K562 (cell line): ENCODE data around the gene SUMF2. TPM values are rescaled to one million over a fixed set of nuclear protein-coding genes. Genes with fewer than 3 reads are reported as not detected.

ENCODE experiments used
- BRD9 ChIP-seq: fragments of 450-650 bp; IDR thresholded peaks from 2 replicates; pipeline ENCODE4 v1.6.1; 2018; ENCODE audit warnings: low read depth; ENCODE audit not compliant: partially characterized antibody
- CBX8 ChIP-seq: fragments of 200-600 bp; sonication (generic); IDR thresholded peaks from 2 replicates; pipeline ENCODE4 v1.6.1; 2012; ENCODE audit warnings: borderline replicate concordance, mixed run types, low read depth, mild to moderate bottlenecking, moderate library complexity, mixed read lengths, low read length, control low read depth, inconsistent platforms; ENCODE audit not compliant: poor library complexity, severe bottlenecking; ENCODE audit errors: extremely low read depth
- EGR1 ChIP-seq: fragments of 450-650 bp; conservative IDR thresholded peaks from 2 replicates; pipeline ENCODE4 v1.6.1; 2017; ENCODE audit warnings: mild to moderate bottlenecking
- ELF1 ChIP-seq: fragments of 200-800 bp; sonication (Bioruptor generic); IDR thresholded peaks from 2 replicates; pipeline ENCODE4 v1.6.1; 2016; ENCODE audit warnings: missing genetic modification characterization, missing compliant biosample characterization
- EP300 ChIP-seq: IDR thresholded peaks from 2 replicates; pipeline ENCODE4 v1.6.1; 2012; ENCODE audit warnings: low read length, improper control_type of control experiment
- HDAC6 ChIP-seq: IDR thresholded peaks from 2 replicates; pipeline ENCODE4 v1.6.1; 2012; ENCODE audit warnings: low read depth, mild to moderate bottlenecking, control low read depth, inconsistent platforms, low read length, moderate library complexity
- HLTF ChIP-seq: fragments of 450-650 bp; IDR thresholded peaks from 2 replicates; pipeline ENCODE4 v1.6.1; 2016
- HMGN3 ChIP-seq: IDR thresholded peaks from 2 replicates; pipeline ENCODE4 v1.6.1; 2011; ENCODE audit warnings: borderline replicate concordance, low read depth, mild to moderate bottlenecking, mixed read lengths, low read length; ENCODE audit not compliant: insufficient read length; ENCODE audit errors: extremely low read depth
- JUNB ChIP-seq: fragments of 450-650 bp; formaldehyde crosslinking; conservative IDR thresholded peaks from 2 replicates; pipeline ENCODE4 v1.4.0; 2020; ENCODE audit warnings: mild to moderate bottlenecking
- MBD1 ChIP-seq: fragments of 250-450 bp; sonication (Bioruptor Pico); IDR thresholded peaks from 2 replicates; pipeline ENCODE4 v1.8.0; 2022; ENCODE audit warnings: inconsistent platforms
- NFIX ChIP-seq: fragments of 250-450 bp; sonication (Bioruptor Pico); IDR thresholded peaks from 2 replicates; pipeline ENCODE4 v1.4.0; 2020; ENCODE audit warnings: low read depth, mild to moderate bottlenecking, moderate library complexity
- NFXL1 ChIP-seq: fragments of 450-650 bp; formaldehyde crosslinking; IDR thresholded peaks from 2 replicates; pipeline ENCODE4 v1.4.0; 2021; ENCODE audit warnings: mild to moderate bottlenecking
- RBM22 ChIP-seq: fragments of 200-400 bp; formaldehyde crosslinking; IDR thresholded peaks from 2 replicates; pipeline ENCODE4 v1.6.1; 2018; ENCODE audit warnings: low read length, low read depth; ENCODE audit not compliant: poor library complexity, severe bottlenecking
- SP1 ChIP-seq: sonication (generic); formaldehyde crosslinking; IDR thresholded peaks from 2 replicates; pipeline ENCODE4 v1.8.1; 2022; ENCODE audit warnings: mild to moderate bottlenecking, missing genetic modification reagents
- TAF9B ChIP-seq: fragments of 450-650 bp; IDR thresholded peaks from 2 replicates; pipeline ENCODE4 v1.6.1; 2018; ENCODE audit warnings: mild to moderate bottlenecking; ENCODE audit not compliant: partially characterized antibody
- TBP ChIP-seq: optimal IDR thresholded peaks from 2 replicates; pipeline ENCODE3; 2011; ENCODE audit warnings: low read depth, low read length, improper control_type of control experiment
- THAP7 ChIP-seq: fragments of 250-450 bp; sonication (Bioruptor Pico); IDR thresholded peaks from 2 replicates; pipeline ENCODE4 v1.5.0; 2021
- ZFP1 ChIP-seq: fragments of 450-650 bp; formaldehyde crosslinking; IDR thresholded peaks from 2 replicates; pipeline ENCODE4 v1.4.0; 2020; ENCODE audit warnings: mild to moderate bottlenecking, mixed read lengths
- ZFP30 ChIP-seq: fragments of 250-450 bp; sonication (Bioruptor Pico); IDR thresholded peaks from 2 replicates; pipeline ENCODE4 v1.8.0; 2022; ENCODE audit warnings: moderate library complexity, mild to moderate bottlenecking, inconsistent platforms, borderline replicate concordance
- ZNF23 ChIP-seq: fragments of 250-450 bp; sonication (Bioruptor Pico); IDR thresholded peaks from 2 replicates; pipeline ENCODE4 v1.4.0; 2020; ENCODE audit warnings: mild to moderate bottlenecking
- ZNF253 ChIP-seq: fragments of 250-450 bp; sonication (Bioruptor Pico); conservative IDR thresholded peaks from 2 replicates; pipeline ENCODE4 v1.6.1; 2021; ENCODE audit warnings: mild to moderate bottlenecking
- ZNF3 ChIP-seq: fragments of 250-450 bp; sonication (Bioruptor Pico); IDR thresholded peaks from 2 replicates; pipeline ENCODE4 v1.5.0; 2021; ENCODE audit warnings: mild to moderate bottlenecking, moderate library complexity
- ZNF41 ChIP-seq: fragments of 250-450 bp; sonication (Bioruptor Pico); conservative IDR thresholded peaks from 2 replicates; pipeline ENCODE4 v1.4.0; 2020; ENCODE audit warnings: mild to moderate bottlenecking
- ZNF507 ChIP-seq: conservative IDR thresholded peaks from 2 replicates; pipeline ENCODE4 v1.6.1; 2017; ENCODE audit warnings: missing genetic modification characterization, missing compliant biosample characterization
- ZNF75A ChIP-seq: fragments of 450-650 bp; formaldehyde crosslinking; IDR thresholded peaks from 2 replicates; pipeline ENCODE4 v1.4.0; 2020; ENCODE audit warnings: mild to moderate bottlenecking
- polyA plus RNA-seq, 8 experiments: library from polyadenylated mRNA; depleted of rRNA in 4 of 8; stranded (reverse) in 5 of 8; unstranded in 3 of 8; fragments of >200 nt; fragmentation: Nextera tagmentation in 2 of 8; fragmentation: Illumina TruSeq in 1 of 8; extraction: Ambion mirVana in 2 of 8; extraction: Trizol in 1 of 8; gene quantifications; 2 replicates each; pipeline versions ENCODE4 v1.2.1 to v1.2.3, GENCODE V29; 2011 to 2014; ENCODE audit warnings: inconsistent platforms in 1 of 8, missing spikeins in 1 of 8
- total RNA-seq, 7 experiments: library from RNA; depleted of rRNA in 6 of 7; stranded (reverse); fragments of >200 nt in 6 of 7; fragmentation: Illumina TruSeq in 2 of 7; extraction: Trizol in 2 of 7; gene quantifications; 2 replicates each; pipeline versions ENCODE4 v1.2.1 to v1.2.3, GENCODE V29; 2011 to 2021; ENCODE audit warnings: low replicate concordance in 1 of 7

The SUMF2 gene
- total and polyA plus RNA-seq, 9 of the 15 experiments (the other 6 are each of a cell fraction or from before 2014, with no cell fraction given) = 39.0 to 113 (median 67.7) TPM

- TF ChIP-seq ZNF507 (tag) (no peak), NFIX (no peak), SP1 (peak; percentile 48; the same call in 1 of the 2 replicates), ZFP1 (CRISPR knock-in tag) (peak; percentile 54), NFXL1 (CRISPR knock-in tag) (no peak), HDAC6 (no peak), ZNF253 (CRISPR knock-in tag) (0 out of 2 replicates have a peak, but pooled peaks have one; percentile 61), HLTF (no peak; the same call in 1 of the 2 replicates), THAP7 (CRISPR knock-in tag) (peak; percentile 86), BRD9 (no peak), JUNB (CRISPR knock-in tag) (no peak), ZNF41 (CRISPR knock-in tag) (no peak), ZNF3 (no peak; the same call in 1 of the 2 replicates), HMGN3 (peak; percentile 97), ZNF75A (no peak), EP300 (no peak), CBX8 (no peak), MBD1 (CRISPR knock-in tag) (no peak), ELF1 (peak; percentile 65), ZFP30 (CRISPR knock-in tag) (no peak), EGR1 (peak; percentile 79), TBP (peak; percentile 68), ZNF23 (peak; percentile 49), RBM22 (peak; percentile 81), TAF9B (peak; percentile 58)
Measured at GRCh38 chr7:56063882-56064625, at the start of gene SUMF2 (continued).
